ENCODE measurements around the gene EGLN3. TPM values are rescaled to one million over a fixed set of nuclear protein-coding genes. Genes with fewer than 3 reads are reported as not detected.

Gene EGLN3
- total and polyA plus RNA-seq, 2 of the 13 experiments (the other 11 are each of a cell fraction or from before 2014, with no cell fraction given): 0.18 to 27.3 TPM

GRCh38 chr14:33909380-33910084 lies 41.3 kb downstream of the EGLN3 start (continued):
- TF ChIP-seq, protein P1, sequence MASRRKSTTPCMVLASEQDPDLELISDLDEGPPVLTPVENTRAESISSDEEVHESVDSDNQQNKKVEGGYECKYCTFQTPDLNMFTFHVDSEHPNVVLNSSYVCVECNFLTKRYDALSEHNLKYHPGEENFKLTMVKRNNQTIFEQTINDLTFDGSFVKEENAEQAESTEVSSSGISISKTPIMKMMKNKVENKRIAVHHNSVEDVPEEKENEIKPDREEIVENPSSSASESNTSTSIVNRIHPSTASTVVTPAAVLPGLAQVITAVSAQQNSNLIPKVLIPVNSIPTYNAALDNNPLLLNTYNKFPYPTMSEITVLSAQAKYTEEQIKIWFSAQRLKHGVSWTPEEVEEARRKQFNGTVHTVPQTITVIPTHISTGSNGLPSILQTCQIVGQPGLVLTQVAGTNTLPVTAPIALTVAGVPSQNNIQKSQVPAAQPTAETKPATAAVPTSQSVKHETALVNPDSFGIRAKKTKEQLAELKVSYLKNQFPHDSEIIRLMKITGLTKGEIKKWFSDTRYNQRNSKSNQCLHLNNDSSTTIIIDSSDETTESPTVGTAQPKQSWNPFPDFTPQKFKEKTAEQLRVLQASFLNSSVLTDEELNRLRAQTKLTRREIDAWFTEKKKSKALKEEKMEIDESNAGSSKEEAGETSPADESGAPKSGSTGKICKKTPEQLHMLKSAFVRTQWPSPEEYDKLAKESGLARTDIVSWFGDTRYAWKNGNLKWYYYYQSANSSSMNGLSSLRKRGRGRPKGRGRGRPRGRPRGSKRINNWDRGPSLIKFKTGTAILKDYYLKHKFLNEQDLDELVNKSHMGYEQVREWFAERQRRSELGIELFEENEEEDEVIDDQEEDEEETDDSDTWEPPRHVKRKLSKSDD (CRISPR knock-in tag; IDR thresholded peaks at IDR 0.05; ENCODE audit: low read depth): 0 out of 2 replicates have a peak, but pooled peaks have one; percentile 38
- TF ChIP-seq MEIS1 (CRISPR knock-in tag; IDR thresholded peaks at IDR 0.05; ENCODE audit: borderline replicate concordance) (no peak), KDM1A (CRISPR knock-in tag; IDR thresholded peaks at IDR 0.05) (peak; percentile 74; the same call in 1 of the 2 replicates), RBM22 (optimal IDR thresholded peaks at IDR 0.05; ENCODE audit: low read length) (no peak), PRPF4 (IDR thresholded peaks at IDR 0.05; ENCODE audit: low read depth, low read length, poor library complexity, severe bottlenecking) (no peak), MEF2D (CRISPR knock-in tag; IDR thresholded peaks at IDR 0.05) (peak; percentile 89), MBD4 (IDR thresholded peaks at IDR 0.05; ENCODE audit: borderline replicate concordance, low read length) (peak; percentile 80; the same call in 1 of the 2 replicates), HNF4A (CRISPR knock-in tag; IDR thresholded peaks at IDR 0.05) (peak; percentile 96), KMT2B (CRISPR knock-in tag; IDR thresholded peaks at IDR 0.05) (no peak), RERE (CRISPR knock-in tag; IDR thresholded peaks at IDR 0.05; ENCODE audit: low read depth) (peak; percentile 58; the same call in 1 of the 2 replicates), PAX8 (CRISPR knock-in tag; IDR thresholded peaks at IDR 0.05; ENCODE audit: borderline replicate concordance) (no peak), ZNF547 (CRISPR knock-in tag; IDR thresholded peaks at IDR 0.05) (no peak), CHCHD3 (CRISPR knock-in tag; IDR thresholded peaks at IDR 0.05) (no peak), ZFP82 (CRISPR knock-in tag; IDR thresholded peaks at IDR 0.05; ENCODE audit: borderline replicate concordance) (peak; percentile 93; the same call in 1 of the 2 replicates)
- TF ChIP-seq, protein P2, sequence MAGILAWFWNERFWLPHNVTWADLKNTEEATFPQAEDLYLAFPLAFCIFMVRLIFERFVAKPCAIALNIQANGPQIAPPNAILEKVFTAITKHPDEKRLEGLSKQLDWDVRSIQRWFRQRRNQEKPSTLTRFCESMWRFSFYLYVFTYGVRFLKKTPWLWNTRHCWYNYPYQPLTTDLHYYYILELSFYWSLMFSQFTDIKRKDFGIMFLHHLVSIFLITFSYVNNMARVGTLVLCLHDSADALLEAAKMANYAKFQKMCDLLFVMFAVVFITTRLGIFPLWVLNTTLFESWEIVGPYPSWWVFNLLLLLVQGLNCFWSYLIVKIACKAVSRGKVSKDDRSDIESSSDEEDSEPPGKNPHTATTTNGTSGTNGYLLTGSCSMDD (CRISPR knock-in tag; IDR thresholded peaks at IDR 0.05): no peak
- TF ChIP-seq, protein P3, sequence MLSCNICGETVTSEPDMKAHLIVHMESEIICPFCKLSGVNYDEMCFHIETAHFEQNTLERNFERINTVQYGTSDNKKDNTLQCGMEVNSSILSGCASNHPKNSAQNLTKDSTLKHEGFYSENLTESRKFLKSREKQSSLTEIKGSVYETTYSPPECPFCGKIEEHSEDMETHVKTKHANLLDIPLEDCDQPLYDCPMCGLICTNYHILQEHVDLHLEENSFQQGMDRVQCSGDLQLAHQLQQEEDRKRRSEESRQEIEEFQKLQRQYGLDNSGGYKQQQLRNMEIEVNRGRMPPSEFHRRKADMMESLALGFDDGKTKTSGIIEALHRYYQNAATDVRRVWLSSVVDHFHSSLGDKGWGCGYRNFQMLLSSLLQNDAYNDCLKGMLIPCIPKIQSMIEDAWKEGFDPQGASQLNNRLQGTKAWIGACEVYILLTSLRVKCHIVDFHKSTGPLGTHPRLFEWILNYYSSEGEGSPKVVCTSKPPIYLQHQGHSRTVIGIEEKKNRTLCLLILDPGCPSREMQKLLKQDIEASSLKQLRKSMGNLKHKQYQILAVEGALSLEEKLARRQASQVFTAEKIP (CRISPR knock-in tag; IDR thresholded peaks at IDR 0.05; ENCODE audit: borderline replicate concordance): no peak
- TF ChIP-seq, protein P4, sequence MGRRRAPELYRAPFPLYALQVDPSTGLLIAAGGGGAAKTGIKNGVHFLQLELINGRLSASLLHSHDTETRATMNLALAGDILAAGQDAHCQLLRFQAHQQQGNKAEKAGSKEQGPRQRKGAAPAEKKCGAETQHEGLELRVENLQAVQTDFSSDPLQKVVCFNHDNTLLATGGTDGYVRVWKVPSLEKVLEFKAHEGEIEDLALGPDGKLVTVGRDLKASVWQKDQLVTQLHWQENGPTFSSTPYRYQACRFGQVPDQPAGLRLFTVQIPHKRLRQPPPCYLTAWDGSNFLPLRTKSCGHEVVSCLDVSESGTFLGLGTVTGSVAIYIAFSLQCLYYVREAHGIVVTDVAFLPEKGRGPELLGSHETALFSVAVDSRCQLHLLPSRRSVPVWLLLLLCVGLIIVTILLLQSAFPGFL (CRISPR knock-in tag; IDR thresholded peaks at IDR 0.05): no peak
